GM21528 (cell line): ENCODE data around the gene HDAC7.

Experiments used
- ATAC-seq: cut with Tn5 transposase; IDR thresholded peaks from one replicate; pipeline ENCODE4 v1.9.1; 2021; ENCODE audit warnings: mild to moderate bottlenecking, moderate library complexity; ENCODE audit not compliant: unreplicated experiment, low FRiP score

The HDAC7 gene

GRCh38 chr12:47833591-47834012 lies 13.9 kb upstream of the HDAC7 start:
- ATAC-seq = no peak

- no peak for ATAC-seq
Measured at GRCh38 chr12:47832263-47832933, 12.7 kb upstream of the HDAC7 start.

DNA sequence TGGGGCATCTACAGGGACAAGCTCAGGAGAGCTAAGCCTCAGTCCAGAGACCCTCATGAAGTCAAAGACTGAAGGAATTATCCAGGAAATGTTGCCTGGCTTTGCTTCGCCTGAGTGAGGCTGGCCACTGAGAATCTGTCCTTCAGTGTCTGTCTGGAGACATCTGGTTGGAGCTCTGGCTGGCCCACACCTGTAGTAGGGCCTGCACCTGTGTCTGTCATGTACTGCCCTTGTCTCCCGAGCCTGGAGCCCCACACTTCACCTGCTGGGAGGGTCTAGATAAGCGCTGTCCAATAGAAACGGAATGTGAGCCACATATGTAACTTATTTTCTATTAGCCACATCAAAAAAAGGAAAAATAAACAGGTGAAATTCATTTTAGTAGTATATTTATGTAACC lies 9.9 kb upstream of the HDAC7 start:
- ATAC-seq = no peak

GRCh38 chr12:47828976-47829482 lies 9.3 kb upstream of the HDAC7 start:
- no peak for ATAC-seq

DNA sequence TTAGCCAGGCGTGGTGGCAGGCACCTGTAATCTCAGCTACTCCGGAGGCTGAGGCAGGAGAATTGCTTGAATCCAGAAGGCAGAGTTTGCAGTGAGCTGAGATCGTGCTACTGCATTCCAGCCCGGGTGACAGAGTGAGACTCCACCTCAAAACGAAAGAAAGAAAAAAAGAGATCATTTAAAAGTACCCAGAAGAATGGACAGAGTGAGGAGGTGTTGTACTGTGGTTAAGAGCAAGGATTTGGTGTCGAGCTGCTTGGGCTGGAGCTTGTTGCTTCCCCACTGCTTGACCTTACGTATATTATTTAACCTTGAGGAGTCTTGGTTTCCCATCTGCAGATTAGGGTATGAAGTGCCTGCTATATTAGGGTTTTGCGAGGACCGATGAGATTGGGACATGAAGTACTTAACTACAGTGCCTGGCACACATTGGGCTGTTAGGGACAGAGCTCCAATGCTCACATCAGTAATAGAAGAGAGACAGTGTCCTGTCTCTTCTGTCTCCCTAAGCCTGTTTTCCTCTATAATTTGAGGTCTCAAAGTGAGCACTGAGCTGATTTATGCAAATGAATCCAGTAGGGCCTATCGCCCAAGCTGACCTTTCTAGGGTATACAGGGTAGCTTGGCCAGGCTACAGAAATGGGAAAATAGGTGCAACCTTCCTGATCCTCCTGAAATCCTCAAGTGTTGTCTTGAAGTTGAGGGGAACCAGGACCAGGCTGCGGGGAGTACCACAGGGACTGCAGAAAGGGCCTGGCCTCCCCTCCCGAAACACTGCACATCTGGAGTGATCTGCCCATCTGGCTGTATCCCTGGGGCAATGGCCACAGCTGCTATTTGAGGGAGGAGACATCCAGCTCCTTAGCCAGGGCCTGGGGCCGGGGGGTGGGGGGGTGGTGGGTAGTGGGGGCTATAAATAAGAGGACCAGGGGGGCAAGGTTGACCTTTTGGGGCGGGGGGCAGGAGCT lies 8.6 kb upstream of the HDAC7 start:
- no peak for ATAC-seq

DNA sequence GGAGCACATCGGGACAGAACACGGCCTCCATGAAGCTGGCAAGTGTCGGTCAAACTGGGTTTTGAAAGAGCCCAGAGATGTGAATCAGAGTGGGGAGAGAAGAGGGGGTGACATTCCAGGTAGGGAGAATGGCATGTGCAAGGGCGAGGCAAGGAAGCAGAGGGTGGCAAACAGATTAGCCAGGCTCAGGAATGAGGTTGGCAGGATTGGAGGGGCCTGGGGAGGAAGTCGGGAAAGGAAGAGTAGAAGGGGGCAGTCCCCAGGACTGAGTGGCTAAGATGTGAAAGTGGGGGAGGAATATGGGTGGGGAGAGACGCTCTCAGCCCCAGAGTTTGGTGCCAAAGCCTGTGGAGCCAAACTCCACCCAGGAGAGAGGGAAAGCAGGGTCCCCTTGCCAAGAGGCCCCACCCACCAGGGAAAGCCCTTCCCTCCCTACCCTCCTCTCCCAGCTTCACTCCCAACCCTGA lies 5.5 kb upstream of the HDAC7 start:
- no peak for ATAC-seq

DNA sequence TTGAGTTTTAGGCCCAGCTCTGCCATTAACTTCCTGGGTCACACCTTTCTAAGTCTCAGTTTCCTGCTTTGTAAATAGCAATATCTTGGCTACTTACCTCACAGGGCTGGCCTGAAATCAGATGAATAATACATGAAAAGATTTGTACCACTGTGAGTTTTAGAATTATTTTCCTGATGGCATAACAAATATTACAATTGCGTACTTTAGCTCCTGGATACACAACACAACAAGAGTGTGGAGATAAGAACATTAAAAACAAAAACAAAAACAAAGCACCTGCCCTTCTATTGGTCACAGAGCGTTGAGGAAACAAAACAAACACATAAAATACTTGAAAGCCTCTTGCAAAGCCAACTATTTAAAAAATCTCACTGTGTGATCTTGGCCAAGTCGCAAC lies 4.9 kb upstream of the HDAC7 start:
- no peak for ATAC-seq

DNA sequence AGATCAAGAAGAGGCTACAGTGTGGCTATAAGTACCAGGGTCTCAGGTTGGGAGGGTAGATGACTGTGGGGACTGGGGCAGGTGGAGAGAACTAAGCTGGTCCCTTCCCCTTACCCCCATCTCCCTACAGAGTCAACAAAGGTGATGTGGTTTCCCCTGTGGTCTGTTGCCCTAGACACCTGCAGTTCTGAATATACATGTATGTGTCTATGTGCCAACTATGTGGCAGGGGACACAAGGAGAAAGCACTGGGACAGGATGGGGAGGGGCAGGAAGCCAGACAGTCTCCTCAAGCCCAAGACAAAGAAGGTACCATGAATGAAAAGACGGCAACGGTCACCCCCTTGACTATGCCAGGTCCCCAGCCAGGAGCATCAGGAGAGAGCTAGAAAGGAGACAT lies 4.5 kb upstream of the HDAC7 start:
- no peak for ATAC-seq

GRCh38 chr12:47823422-47824086 lies 3.9 kb upstream of the HDAC7 start:
- ATAC-seq = no peak

DNA sequence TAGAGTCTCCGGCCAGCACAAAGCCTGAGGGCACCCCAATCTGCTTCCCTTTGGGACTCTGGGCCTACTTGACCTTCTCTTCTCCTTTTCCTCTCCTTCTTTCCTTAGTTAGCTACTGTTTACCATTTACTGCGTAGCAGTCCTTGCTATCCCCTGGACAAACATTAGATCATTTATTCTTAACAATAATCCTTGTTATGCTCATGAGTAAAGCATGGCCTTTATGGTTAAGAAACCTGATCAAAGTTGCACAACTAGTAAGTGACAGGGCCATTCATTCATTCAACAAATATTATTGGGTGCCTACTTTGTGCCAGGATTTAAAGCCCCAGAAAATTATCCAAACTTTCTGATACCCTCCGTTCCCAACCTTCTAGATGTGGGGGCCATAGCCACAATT lies 3.2 kb upstream of the HDAC7 start:
- ATAC-seq = no peak

DNA sequence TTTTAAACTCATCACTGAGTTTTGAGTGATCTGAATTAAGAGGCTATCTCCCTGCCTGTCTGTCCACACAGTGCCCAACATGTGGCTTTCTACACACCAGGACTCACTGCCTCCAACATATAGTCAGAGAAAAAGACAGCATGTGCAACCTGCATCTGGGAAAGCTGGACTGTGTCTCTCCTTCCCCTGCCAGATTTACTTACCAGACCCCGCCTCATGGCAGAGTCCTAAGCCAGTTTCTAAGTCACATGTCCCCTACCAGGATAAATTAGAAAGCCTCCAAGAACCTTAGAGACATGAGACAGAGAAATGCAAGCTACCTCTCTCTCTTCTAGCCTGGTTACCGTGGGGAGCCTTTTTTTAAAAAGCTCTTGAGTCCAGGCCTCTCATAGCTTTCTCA lies 2.7 kb upstream of the HDAC7 start:
- ATAC-seq = no peak

DNA sequence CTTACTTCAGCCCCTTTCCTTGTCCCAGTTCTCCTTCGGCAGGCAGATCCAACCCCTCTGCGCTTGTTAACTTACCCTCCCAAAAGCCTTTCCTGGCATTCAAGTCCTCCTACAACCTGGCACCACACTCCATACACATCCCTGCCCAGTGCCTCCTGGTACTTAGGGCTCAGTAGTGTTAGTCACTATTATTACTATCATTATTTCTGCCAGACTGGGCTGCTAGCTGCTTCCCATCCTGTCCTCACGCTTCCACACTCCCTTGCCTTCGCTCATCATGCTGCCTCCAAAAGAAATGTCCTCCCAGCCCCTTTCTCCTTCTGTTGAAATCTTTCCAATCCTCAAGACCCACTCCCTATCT lies 1.6 kb upstream of the HDAC7 start:
- no peak for ATAC-seq

DNA sequence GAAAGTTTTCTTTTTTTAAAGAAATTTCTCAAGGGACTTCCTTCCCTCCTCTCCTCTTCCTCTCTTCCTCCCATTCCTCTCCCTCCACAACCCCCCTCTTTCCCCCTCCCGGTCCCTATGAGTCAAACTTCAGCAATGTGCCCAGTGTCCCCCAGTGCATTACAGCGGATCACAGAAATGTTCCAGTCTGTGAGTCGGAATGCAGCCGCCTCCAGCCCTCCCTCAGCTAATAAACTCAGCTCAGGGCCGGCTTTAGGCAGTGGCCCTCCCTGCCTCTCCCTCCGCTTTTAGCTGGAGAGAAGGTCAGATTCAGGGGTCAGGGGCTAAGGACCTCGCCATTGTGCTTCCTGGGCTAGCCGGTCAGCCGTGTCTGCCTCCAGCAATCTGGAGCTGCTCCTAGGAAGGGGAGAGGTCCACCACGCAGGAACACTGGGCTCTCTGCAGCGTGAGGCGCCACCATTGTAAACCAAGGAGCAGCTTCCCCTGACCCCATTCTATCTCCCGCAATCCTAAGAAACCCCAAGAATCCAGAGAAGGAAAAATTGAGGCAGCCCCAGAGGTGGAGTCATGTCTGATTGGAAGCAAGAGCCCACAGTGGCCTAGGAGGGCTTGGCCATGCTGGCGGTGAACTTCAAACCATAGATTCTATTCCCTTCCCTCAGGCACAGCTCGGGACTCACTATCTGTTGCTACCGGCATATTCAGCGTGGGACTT lies 1.1 kb upstream of the HDAC7 start:
- no peak for ATAC-seq

DNA sequence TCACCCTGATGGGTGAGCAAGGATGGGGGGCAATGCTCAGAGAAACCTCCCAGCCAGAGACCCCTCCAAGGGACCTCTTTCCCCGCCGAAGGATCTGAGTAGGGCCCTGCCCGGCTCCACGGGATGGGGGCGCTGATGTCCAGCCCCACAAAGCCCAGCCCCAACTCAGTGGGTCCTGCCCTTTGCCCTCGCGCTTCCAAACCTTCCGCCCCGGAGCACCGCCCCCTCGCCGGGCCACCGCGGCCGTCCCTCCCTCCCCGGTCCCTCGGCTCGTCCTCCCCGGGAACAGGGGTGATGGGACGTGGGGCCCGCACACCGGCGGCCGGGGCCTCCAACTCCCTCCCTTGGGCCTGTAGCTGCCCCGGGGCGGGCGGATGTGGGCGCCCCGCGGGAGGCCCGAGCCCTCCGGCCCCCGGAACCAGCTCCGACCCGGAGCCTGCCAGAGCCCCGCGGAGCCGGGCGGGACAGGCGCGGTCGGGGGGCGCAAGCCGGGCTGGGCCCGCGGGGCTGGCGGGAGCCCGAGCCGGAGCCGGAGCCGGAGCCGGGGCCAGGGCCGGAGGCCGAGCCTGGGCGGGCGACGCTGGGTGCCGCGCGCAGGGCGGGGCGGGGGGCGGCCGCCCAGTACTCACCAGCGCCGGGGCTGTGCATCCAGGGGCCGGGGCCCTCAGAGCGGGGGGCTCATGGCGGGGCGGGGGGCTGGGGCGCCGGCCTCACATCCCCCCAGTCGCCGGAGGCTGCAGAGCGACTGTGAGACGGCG lies 386 bp downstream of the HDAC7 start:
- ATAC-seq = no peak

GRCh38 chr12:47818467-47819137 lies 1.1 kb downstream of the HDAC7 start:
- no peak for ATAC-seq

GRCh38 chr12:47818007-47818376 lies 1.7 kb downstream of the HDAC7 start:
- ATAC-seq = no peak

- no peak for ATAC-seq
Measured at GRCh38 chr12:47817272-47818006, 2.3 kb downstream of the HDAC7 start.

- no peak for ATAC-seq
Measured at GRCh38 chr12:47816403-47817271, 3.1 kb downstream of the HDAC7 start.
